Testis (tissue), 2 donors: ENCODE measurements around the gene ARHGEF28.

Source experiments
- CTCF ChIP-seq, 3 experiments: fragments of 450-650 bp in 2 of 3; fragments of 200-600 bp in 1 of 3; sonication (generic) in 1 of 3; IDR thresholded peaks; one replicate each; pipeline ENCODE4 v1.5.1; 2016 to 2019; ENCODE audit warnings: antibody characterized with exemption in 3 of 3, mild to moderate bottlenecking in 2 of 3, moderate library complexity in 1 of 3
- POLR2A ChIP-seq: fragments of 450-650 bp; IDR thresholded peaks from one replicate; pipeline ENCODE4 v1.6.1; 2017; ENCODE audit warnings: antibody characterized with exemption, mild to moderate bottlenecking, moderate library complexity

GRCh38 chr5:73686912-73687311 is 60.9 kb downstream of the ARHGEF28 start:
- TF ChIP-seq CTCF (IDR thresholded peaks at IDR 0.05), result no peak
- no peak for TF ChIP-seq POLR2A
